Natural killer cell (primary cell): ENCODE data around the gene ZFP36L2. TPM values are rescaled to one million over a fixed set of nuclear protein-coding genes. Genes with fewer than 3 reads are reported as not detected.

ENCODE experiments used
- ATAC-seq, 3 donors: fragments of 150-1000 bp in 2 of 3; fragments of 200-7000 bp in 1 of 3; cut with Tn5 transposase; 1 replicate in 1 of 3; 2 replicates in 2 of 3; pipeline ENCODE4 v1.10.0; 2021; ENCODE audit warnings: mild to moderate bottlenecking in 2 of 3, moderate library complexity in 2 of 3
- DNase-seq, 2 donors: peaks; one replicate each; pipeline versions ENCODE4 v3.0.0 to v3.0.0-alpha.2; 2013 to 2021; ENCODE audit warnings: mixed read lengths in 1 of 2
- H3K27ac ChIP-seq: one replicate; pipeline ENCODE4 v1.5.1; 2013; ENCODE audit warnings: mild to moderate bottlenecking, low read length
- H3K27me3 ChIP-seq: one replicate; pipeline ENCODE4 v1.6.1; 2013; ENCODE audit warnings: low read length; ENCODE audit not compliant: control insufficient read depth, insufficient read depth
- H3K36me3 ChIP-seq: one replicate; pipeline ENCODE4 v1.6.1; 2013; ENCODE audit warnings: low read length; ENCODE audit not compliant: control insufficient read depth, insufficient read depth
- H3K4me1 ChIP-seq: one replicate; pipeline ENCODE4 v1.6.1; 2013; ENCODE audit warnings: low read length; ENCODE audit not compliant: control insufficient read depth, insufficient read depth
- H3K4me3 ChIP-seq: one replicate; pipeline ENCODE4 v1.5.1; 2013; ENCODE audit warnings: low read length
- H3K9me3 ChIP-seq: one replicate; pipeline ENCODE4 v1.6.1; 2013; ENCODE audit warnings: low read length; ENCODE audit not compliant: control insufficient read depth, insufficient read depth
- H3K27ac Mint-ChIP-seq, 2 donors: one replicate each; pipeline ENCODE4 v1.8.0; 2022; ENCODE audit warnings: mild to moderate bottlenecking in 2 of 2, mixed read lengths in 2 of 2, moderate library complexity in 1 of 2
- H3K27me3 Mint-ChIP-seq, 2 donors: one replicate each; pipeline ENCODE4 v1.8.0; 2022; ENCODE audit warnings: low read depth in 2 of 2, mixed read lengths in 2 of 2
- H3K36me3 Mint-ChIP-seq: one replicate; pipeline ENCODE4 v1.8.0; 2022; ENCODE audit warnings: mixed read lengths
- H3K4me1 Mint-ChIP-seq, 2 donors: one replicate each; pipeline ENCODE4 v1.8.0; 2022; ENCODE audit warnings: mixed read lengths in 2 of 2
- H3K4me3 Mint-ChIP-seq: one replicate; pipeline ENCODE4 v1.8.0; 2022; ENCODE audit warnings: mild to moderate bottlenecking, moderate library complexity, mixed read lengths
- H3K9me3 Mint-ChIP-seq, 2 donors: one replicate each; pipeline ENCODE4 v1.8.0; 2022; ENCODE audit warnings: mixed read lengths in 2 of 2
- WGBS: methylation state at CpG from one replicate; pipeline ENCODE4 v1.1.7; 2013; ENCODE audit warnings: missing lambda C conversion rate; ENCODE audit not compliant: insufficient coverage; 5-methylcytosine and 5-hydroxymethylcytosine counted together
- intact Hi-C: fragments of 100-400 bp; cut with micrococcal nuclease; formaldehyde crosslinking; loops from one replicate; pipeline ENCODE4 v1.14.2; 2022
- total RNA-seq, 4 donors: library from RNA; stranded (reverse); fragments of 120-200 nt in 1 of 4; gene quantifications; one replicate each; pipeline versions ENCODE4 v1.2.3 to v1.2.4, GENCODE V29; 2013 to 2022
- TF ChIP-seq, protein P1 (sequence below): fragments of 200-600 bp; IDR thresholded peaks from one replicate; pipeline ENCODE4 v1.8.0; 2022; ENCODE audit warnings: antibody characterized with exemption

Gene ZFP36L2
- total RNA-seq, 3 donors from 2014 or later (not counting 1 experiment from before 2014, with no cell fraction given), result 376 to 428 (median 418) TPM

DNA sequence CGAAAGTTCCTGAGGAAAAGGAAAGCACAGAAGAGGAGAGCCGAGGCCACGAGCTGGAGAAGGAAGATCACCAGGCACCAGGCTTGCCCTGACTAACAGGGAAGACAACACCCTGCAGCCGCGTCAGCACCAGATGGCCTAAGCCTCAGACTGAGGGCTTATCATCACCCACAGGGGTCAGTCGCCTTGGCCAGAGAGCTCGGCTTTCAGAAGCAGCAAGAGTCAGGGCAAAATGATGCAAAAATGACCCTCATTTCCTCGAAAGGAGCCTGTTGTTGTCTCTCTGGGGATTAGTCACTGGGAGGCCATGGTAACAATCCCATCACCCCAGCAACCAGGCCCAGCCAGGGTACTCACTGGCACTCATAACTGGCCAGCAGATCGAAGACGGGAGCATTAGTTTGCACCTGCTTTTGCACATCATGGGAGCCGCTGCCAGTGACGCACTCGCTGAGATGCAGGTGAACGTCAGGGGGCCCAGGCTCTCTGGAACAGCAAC, 42.7 kb upstream of the ZFP36L2 start:
- H3K9me3 Mint-ChIP-seq, result no peaks in the 10 kb centered on the region
- Histone ChIP-seq H3K4me3 (no peak overlapping the region), H3K36me3 (peaks cover 5% of the 10 kb centered on the region), H3K27ac (no peak overlapping the region), H3K9me3 (no peaks in the 10 kb centered on the region), H3K4me1 (no peaks in the 10 kb centered on the region), H3K27me3 (no peaks in the 10 kb centered on the region)
- TF ChIP-seq, protein P1, sequence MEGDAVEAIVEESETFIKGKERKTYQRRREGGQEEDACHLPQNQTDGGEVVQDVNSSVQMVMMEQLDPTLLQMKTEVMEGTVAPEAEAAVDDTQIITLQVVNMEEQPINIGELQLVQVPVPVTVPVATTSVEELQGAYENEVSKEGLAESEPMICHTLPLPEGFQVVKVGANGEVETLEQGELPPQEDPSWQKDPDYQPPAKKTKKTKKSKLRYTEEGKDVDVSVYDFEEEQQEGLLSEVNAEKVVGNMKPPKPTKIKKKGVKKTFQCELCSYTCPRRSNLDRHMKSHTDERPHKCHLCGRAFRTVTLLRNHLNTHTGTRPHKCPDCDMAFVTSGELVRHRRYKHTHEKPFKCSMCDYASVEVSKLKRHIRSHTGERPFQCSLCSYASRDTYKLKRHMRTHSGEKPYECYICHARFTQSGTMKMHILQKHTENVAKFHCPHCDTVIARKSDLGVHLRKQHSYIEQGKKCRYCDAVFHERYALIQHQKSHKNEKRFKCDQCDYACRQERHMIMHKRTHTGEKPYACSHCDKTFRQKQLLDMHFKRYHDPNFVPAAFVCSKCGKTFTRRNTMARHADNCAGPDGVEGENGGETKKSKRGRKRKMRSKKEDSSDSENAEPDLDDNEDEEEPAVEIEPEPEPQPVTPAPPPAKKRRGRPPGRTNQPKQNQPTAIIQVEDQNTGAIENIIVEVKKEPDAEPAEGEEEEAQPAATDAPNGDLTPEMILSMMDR, result no peak
- ATAC-seq, result no peak
- H3K4me3 Mint-ChIP-seq, result no peak overlapping the region
- intact Hi-C loops, result no loop called here
- H3K36me3 Mint-ChIP-seq, result no peaks in the 10 kb centered on the region
- no peaks in the 10 kb centered on the region for H3K27me3 Mint-ChIP-seq
- H3K4me1 Mint-ChIP-seq, result peaks cover 5 to 6% of the 10 kb centered on the region in 2 donors
- no peak for DNase-seq
- 94% methylated on average over 14 of the region's 14 CpGs for WGBS
- no peak overlapping the region for H3K27ac Mint-ChIP-seq

DNA sequence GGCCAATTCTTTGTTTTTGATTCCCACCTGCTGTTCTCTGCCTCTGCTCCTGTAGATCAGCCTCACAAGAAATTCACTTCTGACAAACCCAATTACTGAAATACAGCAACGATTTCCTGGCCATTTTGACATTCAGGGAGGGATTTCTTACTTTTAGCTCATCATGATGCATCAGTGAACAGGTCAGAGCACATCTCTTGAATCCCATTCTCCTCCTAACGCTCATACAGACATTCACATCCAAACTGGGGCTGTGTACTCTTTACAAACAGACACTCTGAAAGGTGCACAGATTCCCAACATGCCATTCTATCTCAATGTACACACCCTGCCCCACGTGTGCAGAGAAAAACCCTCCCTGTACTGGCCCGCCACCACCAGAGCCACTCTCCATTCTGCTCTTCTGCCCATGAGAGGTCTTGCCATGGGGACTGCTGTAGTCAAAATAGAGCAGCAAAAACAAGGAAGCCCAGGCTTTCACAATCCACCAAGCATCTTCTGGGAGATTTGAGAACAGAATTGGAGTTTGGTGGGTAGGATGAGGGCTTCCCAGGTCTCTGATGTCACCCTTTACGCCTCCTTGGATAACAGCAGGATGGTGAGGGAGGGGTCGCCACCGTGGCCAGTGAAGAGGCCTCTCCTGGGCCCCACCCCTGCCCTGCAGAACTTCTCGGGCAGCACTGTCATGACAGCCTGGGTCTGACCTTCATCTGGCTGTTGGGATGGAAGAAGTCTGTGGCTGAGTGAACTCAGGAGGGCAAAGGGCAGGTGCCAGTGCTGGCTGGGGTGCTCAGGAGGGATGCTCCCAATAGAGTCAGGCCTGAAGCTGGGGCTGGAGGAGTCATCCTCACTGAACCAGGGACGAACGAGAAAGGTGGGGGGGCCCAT, 41.9 kb upstream of the ZFP36L2 start:
- Mint-ChIP-seq H3K36me3 (no peaks in the 10 kb centered on the region), H3K9me3 (no peaks in the 10 kb centered on the region), H3K27ac (no peak overlapping the region), H3K4me3 (no peak overlapping the region), H3K4me1 (peaks cover 5 to 6% of the 10 kb centered on the region in 2 donors), H3K27me3 (no peaks in the 10 kb centered on the region)
- Histone ChIP-seq H3K36me3 (peaks cover 5% of the 10 kb centered on the region), H3K27ac (no peak overlapping the region), H3K27me3 (no peaks in the 10 kb centered on the region), H3K4me1 (no peaks in the 10 kb centered on the region), H3K9me3 (no peaks in the 10 kb centered on the region), H3K4me3 (no peak overlapping the region)
- ATAC-seq (no peak), DNase-seq (no peak)
- WGBS, result 97% methylated on average over 10 of the region's 10 CpGs
- TF ChIP-seq, protein P1, result no peak
- intact Hi-C loops, result no loop called here

DNA sequence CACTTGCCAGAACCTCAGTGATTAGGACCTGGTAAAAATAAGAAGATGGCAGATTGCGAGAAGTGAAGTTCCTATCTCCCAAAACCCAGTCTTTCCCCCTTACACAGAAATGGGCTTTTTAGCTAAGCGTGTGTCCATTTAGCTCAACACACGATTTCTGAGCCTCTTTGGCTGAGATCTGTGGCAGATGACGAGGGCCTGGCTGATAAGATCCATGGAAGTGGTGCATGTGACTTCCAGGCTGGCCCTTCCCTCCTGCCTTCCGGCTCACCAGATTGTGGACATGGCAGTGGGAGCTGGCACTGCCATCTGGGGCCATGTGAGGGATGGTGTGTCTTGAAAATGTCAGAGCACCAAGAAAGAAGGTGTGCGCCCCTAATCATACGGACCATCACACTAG, 41.0 kb upstream of the ZFP36L2 start:
- H3K4me3 ChIP-seq, result no peak overlapping the region
- Mint-ChIP-seq H3K27ac (no peak overlapping the region), H3K9me3 (no peaks in the 10 kb centered on the region), H3K4me3 (no peak overlapping the region), H3K27me3 (no peaks in the 10 kb centered on the region), H3K36me3 (no peaks in the 10 kb centered on the region), H3K4me1 (peaks cover 5 to 6% of the 10 kb centered on the region in 2 donors)
- ATAC-seq, result no peak
- H3K27me3 ChIP-seq, result no peaks in the 10 kb centered on the region
- peaks cover 5% of the 10 kb centered on the region for H3K36me3 ChIP-seq
- no peaks in the 10 kb centered on the region for H3K4me1 ChIP-seq
- no peak for DNase-seq
- 97% methylated on average over 7 of the region's 7 CpGs for WGBS
- H3K9me3 ChIP-seq, result no peaks in the 10 kb centered on the region
- H3K27ac ChIP-seq, result no peak overlapping the region
- TF ChIP-seq, protein P1, result no peak
- intact Hi-C loops, result no loop called here
